Kidney (tissue), 14 donors: ENCODE data around the gene ZGRF1. TPM values are rescaled to one million over a fixed set of nuclear protein-coding genes. Genes with fewer than 3 reads are reported as not detected.
A peak's percentile ranks its signal among the peaks of the same experiment; 100 is the strongest.
"Not testable (repeated sequence)": the region's sequence is repeated elsewhere in the genome, so short reads cannot be mapped to it uniquely, and the experiment has no call there.

Experiments
- DNase-seq, 5 donors: peaks; one replicate each; pipeline ENCODE4 v3.0.0-alpha.2; 2013 to 2020
- FAIRE-seq: peaks from 2 replicates; lab custom pipeline; 2012; peaks lifted over from hg19 to GRCh38; lab: Jason Lieb, UNC
- H3K27ac ChIP-seq, 2 donors: one replicate each; pipeline ENCODE4 v1.7.0; 2013; ENCODE audit warnings: low read depth in 2 of 2, low read length in 2 of 2, inconsistent platforms in 1 of 2
- H3K27me3 ChIP-seq: one replicate; pipeline ENCODE4 v1.7.1; 2013; ENCODE audit warnings: low read length, inconsistent platforms; ENCODE audit not compliant: control insufficient read depth, insufficient read depth
- H3K36me3 ChIP-seq, 3 donors: one replicate each; pipeline versions ENCODE4 v1.7.0 to v1.7.1; 2013; ENCODE audit warnings: low read length in 3 of 3, control low read depth in 1 of 3, inconsistent platforms in 1 of 3; ENCODE audit not compliant: insufficient read depth in 3 of 3, control insufficient read depth in 2 of 3
- H3K4me1 ChIP-seq, 3 donors: one replicate each; pipeline versions ENCODE4 v1.7.0 to v1.7.1; 2013; ENCODE audit warnings: low read length in 3 of 3, inconsistent platforms in 1 of 3, low read depth in 1 of 3; ENCODE audit not compliant: control insufficient read depth in 2 of 3, insufficient read depth in 2 of 3
- H3K4me3 ChIP-seq, 3 donors: one replicate each; pipeline versions ENCODE4 v1.7.0 to v1.8.1; 2013; ENCODE audit warnings: low read length in 3 of 3, control low read depth in 1 of 3, inconsistent platforms in 1 of 3
- H3K9ac ChIP-seq, 3 donors: one replicate each; pipeline versions ENCODE4 v1.7.0 to v1.7.1; 2013; ENCODE audit warnings: low read length in 3 of 3, control low read depth in 1 of 3, inconsistent platforms in 1 of 3
- H3K9me3 ChIP-seq, 3 donors: one replicate each; pipeline versions ENCODE4 v1.7.0 to v1.7.1; 2013; ENCODE audit warnings: low read length in 3 of 3, control low read depth in 1 of 3, inconsistent platforms in 1 of 3; ENCODE audit not compliant: control insufficient read depth in 2 of 3, insufficient read depth in 1 of 3
- intact Hi-C: fragments of 100-400 bp; cut with DNase I; formaldehyde crosslinking; loops from one replicate; pipeline ENCODE4 v1.11.1; 2022
- polyA plus RNA-seq: library from polyadenylated mRNA; stranded (reverse); fragments of 350-450 nt; fragmentation: Illumina TruSeq; extraction: RNeasy Lipid Tissue Mini Kit (QIAGEN cat#74804); gene quantifications from one replicate; pipeline ENCODE4 v1.2.3, GENCODE V29; 2014; ENCODE audit warnings: low read depth, low replicate concordance; ENCODE audit not compliant: insufficient read depth
- total RNA-seq: library from RNA; stranded (reverse); fragmentation: NEBNext Ultra II Directional; extraction: Animal tissue kit (Norgen Biotek cat#: 25700); gene quantifications from one replicate; pipeline ENCODE4 v1.2.1, GENCODE V29; 2021
- TF ChIP-seq, protein P1 (sequence below): IDR thresholded peaks from 3 replicates; pipeline ENCODE4 v1.5.1; 2012; ENCODE audit warnings: mild to moderate bottlenecking, moderate library complexity, borderline replicate concordance; ENCODE audit not compliant: insufficient read depth; ENCODE audit errors: extremely low read depth
- donor health status: control.
- donor health status: control.
- donor health status: control.
- donor health status: control.
- donor health status: control.
- donor health status: DM: yes; HTN: yes; CAD: no.
- donor health status: Normal renal cell carcinoma (clear cell type).

The ZGRF1 gene
- total and polyA plus RNA-seq, 2 donors from 2014 or later, result 0.73 to 3.6 TPM

DNA sequence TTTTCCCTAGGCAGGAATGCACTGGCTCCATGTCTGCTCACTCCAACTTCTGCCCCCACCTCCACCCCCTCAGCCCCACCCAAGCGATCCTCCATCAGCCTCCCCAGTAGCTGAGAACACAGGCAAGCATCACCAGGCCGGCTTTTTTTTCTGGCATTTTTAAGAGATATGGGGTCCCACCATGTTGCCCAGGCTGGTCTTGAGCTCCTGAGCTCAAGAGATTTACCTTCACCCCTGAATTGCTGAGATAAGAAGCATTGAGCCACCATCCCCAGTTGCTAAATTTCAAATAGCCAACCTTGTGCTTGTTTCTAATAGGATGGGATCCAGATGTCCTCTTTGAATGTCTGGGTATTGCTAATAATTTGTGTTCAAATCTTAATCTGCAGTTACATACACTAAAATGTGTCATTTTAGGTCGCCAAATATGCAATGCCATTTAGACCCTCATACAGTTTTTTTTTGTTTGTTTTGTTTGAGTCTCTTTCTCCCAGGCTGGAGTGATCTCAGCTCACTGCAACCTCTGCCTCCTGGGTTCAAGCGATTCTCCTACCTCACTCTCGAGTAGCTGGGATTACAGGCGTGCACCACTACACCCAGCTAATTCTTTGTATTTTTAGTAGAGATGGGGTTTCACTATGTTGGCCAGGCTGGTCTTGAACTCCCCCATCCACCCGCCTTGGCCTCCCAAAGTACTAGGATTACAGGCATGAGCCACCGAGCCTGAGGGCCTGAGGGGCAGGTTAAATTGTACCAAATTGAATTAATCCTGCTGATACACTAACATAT is 9.0 kb upstream of the ZGRF1 start:
- Histone ChIP-seq H3K4me3 (no peak overlapping the region), H3K4me1 (no peaks in the 10 kb centered on the region), H3K9me3 (no peaks in the 10 kb centered on the region), H3K36me3 (peaks cover 6 to 24% (median 8%) of the 10 kb centered on the region in 3 donors), H3K9ac (no peak overlapping the region), H3K27me3 (no peaks in the 10 kb centered on the region), H3K27ac (no peak overlapping the region)
- no peak for DNase-seq
- intact Hi-C loops, result no loop called here
- FAIRE-seq, result no peak
- TF ChIP-seq, protein P1, sequence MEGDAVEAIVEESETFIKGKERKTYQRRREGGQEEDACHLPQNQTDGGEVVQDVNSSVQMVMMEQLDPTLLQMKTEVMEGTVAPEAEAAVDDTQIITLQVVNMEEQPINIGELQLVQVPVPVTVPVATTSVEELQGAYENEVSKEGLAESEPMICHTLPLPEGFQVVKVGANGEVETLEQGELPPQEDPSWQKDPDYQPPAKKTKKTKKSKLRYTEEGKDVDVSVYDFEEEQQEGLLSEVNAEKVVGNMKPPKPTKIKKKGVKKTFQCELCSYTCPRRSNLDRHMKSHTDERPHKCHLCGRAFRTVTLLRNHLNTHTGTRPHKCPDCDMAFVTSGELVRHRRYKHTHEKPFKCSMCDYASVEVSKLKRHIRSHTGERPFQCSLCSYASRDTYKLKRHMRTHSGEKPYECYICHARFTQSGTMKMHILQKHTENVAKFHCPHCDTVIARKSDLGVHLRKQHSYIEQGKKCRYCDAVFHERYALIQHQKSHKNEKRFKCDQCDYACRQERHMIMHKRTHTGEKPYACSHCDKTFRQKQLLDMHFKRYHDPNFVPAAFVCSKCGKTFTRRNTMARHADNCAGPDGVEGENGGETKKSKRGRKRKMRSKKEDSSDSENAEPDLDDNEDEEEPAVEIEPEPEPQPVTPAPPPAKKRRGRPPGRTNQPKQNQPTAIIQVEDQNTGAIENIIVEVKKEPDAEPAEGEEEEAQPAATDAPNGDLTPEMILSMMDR, result no peak

GRCh38 chr4:112644595-112645535 is 8.2 kb upstream of the ZGRF1 start:
- H3K4me3 ChIP-seq, H3K9me3 ChIP-seq, DNase-seq, H3K9ac ChIP-seq, H3K4me1 ChIP-seq, H3K27ac ChIP-seq, intact Hi-C loops, H3K27me3 ChIP-seq, FAIRE-seq: not testable (repeated sequence)
- peaks cover 3 to 24% (median 8%) of the 10 kb centered on the region in 3 donors for H3K36me3 ChIP-seq

GRCh38 chr4:112642526-112642925 is 5.8 kb upstream of the ZGRF1 start:
- H3K27ac ChIP-seq, result no peak overlapping the region
- intact Hi-C loops, result no loop called here
- no peak overlapping the region for H3K9ac ChIP-seq
- no peaks in the 10 kb centered on the region for H3K27me3 ChIP-seq
- no peak for DNase-seq
- FAIRE-seq, result no peak
- TF ChIP-seq, protein P1, result no peak
- H3K9me3 ChIP-seq, result no peaks in the 10 kb centered on the region
- peaks cover 0 to 7% (median 6%) of the 10 kb centered on the region in 3 donors for H3K4me1 ChIP-seq
- H3K36me3 ChIP-seq, result peaks cover under 1 to 16% (median 4%) of the 10 kb centered on the region in 3 donors
- H3K4me3 ChIP-seq, result no peak overlapping the region

DNA sequence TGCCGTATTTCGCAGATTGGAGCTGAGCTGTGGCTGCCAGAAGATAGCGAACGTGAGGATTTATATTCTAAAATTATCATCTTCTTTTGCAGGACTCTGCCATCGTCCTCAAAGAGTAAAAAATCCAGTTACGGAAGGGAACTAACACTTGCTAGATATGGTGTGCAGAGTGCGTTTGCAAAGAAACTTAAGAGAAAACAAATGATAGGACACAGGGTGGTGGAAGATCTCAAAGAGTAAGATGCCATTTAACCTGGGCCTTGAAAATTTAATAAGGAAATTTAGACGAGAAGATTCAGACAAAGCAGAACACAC is 800 bp upstream of the ZGRF1 start:
- peaks cover 0 to 1% (median 0%) of the 10 kb centered on the region in 3 donors for H3K36me3 ChIP-seq
- H3K9ac ChIP-seq, result peak overlapping the region; percentile 71 to 99 (median 90)
- H3K4me1 ChIP-seq, result peaks cover 0 to 11% (median 9%) of the 10 kb centered on the region in 3 donors
- no peaks in the 10 kb centered on the region for H3K27me3 ChIP-seq
- peak overlapping the region; percentile 96 to 97 for H3K27ac ChIP-seq
- peak overlapping the region; percentile 98 to 99 (median 99) for H3K4me3 ChIP-seq
- intact Hi-C loops, result loop anchor here (10.0 kb wide), 1 partner anchor 127 kb away; no protein-coding TSS in a partner anchor
- H3K9me3 ChIP-seq, result no peaks in the 10 kb centered on the region
- TF ChIP-seq, protein P1, result no peak
- DNase-seq, result no peak
- FAIRE-seq, result no peak
